HG02623 (cell line): ENCODE data around the gene CCDC138.

ENCODE experiments used
- ATAC-seq: cut with Tn5 transposase; IDR thresholded peaks from one replicate; pipeline ENCODE4 v1.9.1; 2021; ENCODE audit warnings: moderate library complexity; ENCODE audit not compliant: unreplicated experiment

The CCDC138 gene

DNA sequence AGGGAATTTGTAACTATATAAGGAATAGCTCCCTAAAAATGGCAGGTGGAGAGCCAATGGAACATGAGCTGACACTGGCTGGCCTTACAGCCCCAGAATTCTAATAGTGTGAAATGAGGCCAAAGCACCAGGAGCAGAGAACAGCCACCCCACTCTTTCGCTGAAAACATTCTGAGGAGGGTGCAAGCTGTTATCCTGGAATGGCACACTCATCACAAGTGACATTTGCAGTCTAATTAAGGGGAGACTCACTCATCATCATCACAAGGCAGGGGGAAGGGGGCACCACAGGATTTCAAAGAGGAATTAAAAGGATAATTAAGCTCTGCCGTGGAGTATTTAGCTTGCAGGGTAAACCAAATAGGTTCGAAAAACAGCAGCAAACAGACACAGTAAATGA is 108.2 kb downstream of the CCDC138 start:
- no peak for ATAC-seq

DNA sequence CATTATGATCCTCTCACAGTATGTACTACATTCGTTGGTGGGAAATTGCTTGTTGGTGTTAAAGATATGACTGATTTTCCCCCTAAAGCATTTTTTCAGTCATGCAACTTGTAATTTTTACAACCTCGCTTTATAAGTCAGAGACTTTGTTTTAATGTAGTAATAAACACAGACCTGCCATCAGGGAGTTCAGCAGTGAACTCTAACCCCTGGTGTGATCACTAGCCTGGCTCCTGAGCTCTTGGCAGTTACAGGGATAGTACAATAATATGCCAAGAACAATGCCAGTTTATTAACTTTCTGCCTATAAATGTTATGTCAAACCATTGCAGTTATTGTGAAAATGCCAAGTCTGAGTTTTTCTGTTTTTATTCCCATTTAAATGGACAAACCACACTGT is 108.6 kb downstream of the CCDC138 start:
- no peak for ATAC-seq

DNA sequence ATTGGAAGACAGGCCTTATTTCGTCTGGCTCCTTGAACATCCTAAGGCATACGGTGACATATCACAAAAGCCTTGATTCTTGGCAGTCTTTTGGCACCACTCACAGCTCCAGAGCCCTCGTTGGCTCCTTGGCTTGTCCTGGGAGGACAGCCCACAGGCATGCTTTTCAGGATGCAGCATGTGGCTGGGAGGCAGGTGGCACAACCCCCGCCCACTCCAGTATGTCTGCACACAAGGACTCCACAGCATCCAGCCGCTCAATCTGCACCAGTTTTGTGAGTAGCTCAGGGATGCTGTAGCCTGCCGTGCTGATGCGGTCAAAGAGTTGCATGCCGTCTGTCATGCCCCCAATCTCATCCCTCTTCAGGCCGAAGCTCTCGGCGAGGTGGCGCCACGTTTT is 110.2 kb downstream of the CCDC138 start:
- ATAC-seq, result no peak

DNA sequence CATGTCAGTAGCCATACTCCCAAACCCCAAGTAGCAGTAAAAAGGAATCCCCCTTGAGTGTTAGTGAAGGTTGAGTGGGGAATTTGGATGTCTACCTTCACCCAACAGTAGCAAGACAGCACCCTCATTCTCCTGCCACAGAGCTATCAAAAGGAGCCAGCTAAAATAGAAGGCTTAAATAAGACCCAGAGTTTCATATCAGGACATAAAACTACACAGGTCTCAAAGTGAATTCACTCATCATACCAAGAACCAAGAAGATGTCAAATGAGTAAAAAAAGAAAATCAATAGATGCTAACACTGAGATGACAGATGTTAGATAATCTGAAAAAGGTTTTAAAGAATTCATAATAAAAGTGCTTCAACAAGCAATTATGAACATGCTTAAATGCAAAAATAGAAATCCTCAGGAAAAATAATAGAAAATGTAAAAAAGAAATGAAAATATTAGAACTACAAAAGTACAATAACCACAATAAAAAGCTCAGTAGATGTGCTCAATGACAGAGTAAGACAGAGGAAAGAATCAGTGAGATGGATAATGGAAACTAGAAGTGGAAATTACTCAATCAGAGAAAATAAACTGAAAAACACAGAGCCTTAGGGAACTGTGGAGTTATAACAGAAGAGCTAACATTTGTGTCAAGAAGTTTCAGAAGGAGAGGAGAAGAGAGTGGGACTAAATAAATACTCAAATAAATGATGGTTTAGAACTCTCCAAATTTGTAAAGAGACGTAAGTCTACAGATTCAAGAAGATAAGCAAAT is 111.9 kb downstream of the CCDC138 start:
- no peak for ATAC-seq

DNA sequence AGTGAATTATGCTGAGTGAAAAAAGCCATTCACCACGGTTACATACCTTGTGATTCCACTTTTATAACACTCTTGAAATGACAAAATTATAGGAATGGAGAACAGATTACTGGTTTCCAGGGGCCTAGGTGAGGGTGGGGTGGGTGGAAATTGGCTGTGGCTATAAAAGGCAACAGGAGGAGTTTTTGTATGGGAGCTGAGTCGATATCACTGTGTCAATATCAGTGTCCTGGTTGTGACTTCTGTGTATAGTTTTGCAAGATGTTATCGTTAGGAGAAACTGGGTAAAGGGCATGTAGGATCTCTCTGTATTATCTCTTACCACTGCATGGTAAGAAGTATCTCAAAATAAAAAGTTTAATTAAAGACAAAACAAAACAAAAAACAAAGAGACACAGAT is 118.1 kb downstream of the CCDC138 start:
- no peak for ATAC-seq

DNA sequence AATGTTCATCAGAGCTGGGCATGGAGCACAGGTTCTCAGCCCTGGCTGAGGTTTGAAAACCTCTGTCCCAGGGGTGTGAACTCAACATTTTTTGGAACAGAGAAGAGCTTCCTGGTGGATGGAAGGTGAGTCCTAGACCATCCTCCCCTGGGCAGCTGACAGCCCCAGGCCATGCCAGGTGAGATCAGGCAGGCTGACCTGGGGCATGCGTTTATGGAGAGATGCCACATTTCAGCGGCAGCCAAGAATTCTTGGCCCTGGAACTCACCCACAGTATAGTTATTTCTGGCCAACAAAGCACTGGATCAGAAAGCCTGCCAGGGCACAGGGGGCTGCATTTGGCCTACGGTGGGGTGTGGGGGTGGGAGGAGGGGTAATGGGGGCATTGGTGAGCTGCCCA is 118.6 kb downstream of the CCDC138 start:
- no peak for ATAC-seq

DNA sequence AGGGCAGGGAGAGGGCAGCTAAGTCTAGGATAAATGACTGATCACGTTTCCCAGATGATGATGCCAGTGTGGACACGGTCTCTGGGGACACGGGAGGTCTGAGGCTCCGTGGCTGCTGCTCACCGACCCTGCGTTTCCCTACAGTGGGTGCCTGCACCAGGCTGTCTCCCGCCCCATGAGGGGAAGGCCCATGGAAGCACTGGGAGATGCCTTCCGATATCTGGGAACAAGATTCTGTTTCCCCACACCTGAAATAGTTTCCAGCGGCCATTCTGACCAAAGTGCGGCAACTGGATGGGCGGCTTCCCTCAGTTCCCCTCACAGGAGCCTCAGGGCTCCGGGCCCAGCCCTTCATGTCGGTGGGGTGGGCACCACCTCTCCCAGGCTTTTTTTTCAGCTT is 119.3 kb downstream of the CCDC138 start:
- ATAC-seq, result no peak

DNA sequence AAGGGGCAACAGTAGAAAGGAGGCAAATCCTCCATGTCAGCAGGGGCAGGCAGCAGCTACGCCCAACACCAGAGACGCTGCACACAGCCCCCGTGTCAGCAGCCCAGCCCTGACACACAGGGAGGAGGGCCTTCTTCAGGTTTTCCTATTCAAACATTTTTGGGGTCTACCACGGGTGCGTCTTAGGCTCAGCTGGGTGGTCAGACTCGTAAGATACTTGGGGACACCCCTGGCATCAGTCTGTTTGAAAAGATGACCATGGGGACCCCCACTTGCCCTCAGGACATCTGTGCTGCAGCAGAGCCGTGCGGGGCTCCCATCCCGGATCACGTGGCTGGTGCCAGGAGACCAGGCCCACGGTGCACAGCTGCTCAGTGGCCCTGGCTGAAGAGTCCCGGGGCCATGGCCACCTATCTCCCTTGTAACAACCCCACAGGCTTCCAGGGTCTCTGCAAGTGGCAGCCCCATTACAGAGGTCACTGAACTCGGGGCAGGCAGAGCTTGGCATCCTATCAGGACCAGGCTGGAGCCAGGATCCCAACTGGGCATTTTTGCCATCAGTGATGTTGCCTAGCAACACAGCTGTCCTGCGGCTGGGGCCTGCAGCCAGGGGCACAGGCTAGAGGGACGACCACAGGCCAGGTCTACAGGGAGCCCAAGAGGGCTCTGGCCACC is 120.0 kb downstream of the CCDC138 start:
- no peak for ATAC-seq

DNA sequence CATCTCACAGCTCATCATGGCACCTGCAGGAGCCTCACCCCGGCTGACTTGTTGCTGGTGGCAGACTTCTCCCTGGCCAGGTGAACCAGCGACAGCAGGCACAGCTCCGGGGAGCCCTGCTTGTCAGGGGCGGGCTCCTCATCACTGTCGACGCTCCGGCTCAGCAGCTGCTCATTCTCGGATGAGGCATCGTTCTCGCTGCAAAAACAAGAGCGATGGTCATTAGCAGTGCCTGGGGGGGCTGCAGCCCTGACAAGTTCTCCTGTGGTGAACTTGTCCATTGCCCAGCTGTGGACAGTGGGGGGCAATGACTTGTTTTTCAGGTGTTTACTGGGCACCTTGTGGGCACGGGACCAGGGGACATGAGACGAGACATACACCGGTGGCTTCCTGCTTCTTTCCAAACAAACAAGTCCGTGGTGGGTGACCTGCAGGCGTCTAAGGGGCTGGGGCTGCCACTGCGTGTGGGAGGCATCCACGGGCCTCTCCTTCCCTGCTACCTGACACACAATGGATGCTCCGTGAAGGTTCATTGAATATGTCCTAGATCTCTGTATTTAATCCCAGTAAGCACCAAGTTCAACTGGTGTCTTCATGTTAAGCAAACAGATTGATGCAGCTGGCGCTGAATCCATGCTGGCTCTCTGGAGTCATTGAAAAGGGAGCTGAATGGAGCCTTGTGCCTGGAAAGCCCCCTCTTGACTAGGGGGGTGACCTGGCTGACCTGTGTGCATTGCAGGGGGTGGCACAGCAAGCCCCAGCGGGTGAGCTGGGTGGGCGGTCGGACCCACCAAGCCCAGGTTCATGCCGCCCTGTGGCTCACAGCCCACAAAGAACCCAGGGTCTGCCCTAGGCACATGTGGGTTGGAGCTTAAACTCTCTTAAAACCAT is 121.5 kb downstream of the CCDC138 start:
- no peak for ATAC-seq

DNA sequence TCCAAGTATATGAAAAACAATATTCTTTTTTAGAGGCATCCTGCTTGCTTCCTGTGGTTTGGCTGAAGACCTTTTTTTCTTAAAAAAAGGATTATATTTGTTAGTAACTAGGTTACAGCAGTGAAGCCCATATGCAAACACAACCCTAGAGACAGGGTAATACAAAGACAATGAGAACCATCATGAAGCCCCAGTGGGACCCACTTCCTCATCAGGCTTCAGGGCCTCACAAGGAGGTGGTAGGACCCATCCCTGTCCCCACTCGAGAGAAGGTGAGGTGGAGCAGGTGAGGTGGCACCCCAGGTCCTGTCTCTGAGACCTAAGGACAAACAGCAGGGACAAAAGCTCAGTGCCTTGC is 122.1 kb downstream of the CCDC138 start:
- ATAC-seq, result no peak

DNA sequence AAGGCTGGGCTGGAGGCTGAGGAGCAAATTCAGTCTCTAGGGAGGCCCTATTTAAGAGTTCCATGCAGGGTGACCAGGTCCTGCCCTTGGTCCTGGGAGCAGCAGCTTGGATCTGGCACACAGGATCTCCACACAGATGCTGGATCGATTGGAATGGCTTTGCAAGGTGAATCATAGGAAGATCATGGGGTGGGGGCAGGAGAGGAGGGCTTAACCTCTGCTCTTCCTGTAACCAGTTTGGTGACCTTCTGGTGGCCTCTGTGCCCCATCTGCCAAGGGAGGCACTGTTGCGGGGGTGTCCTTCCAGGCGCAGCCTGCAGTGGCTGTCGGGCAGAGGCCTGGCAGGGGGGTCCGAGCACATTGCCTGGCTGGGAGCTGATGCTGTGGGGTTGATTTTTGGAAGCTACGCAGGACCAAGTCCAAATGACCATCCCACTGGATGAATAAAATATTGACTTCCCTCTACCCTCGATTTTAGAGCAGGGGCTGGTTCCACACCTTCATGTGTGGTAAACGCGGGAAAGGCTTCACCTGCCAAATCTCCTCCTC is 122.8 kb downstream of the CCDC138 start:
- ATAC-seq, result no peak

DNA sequence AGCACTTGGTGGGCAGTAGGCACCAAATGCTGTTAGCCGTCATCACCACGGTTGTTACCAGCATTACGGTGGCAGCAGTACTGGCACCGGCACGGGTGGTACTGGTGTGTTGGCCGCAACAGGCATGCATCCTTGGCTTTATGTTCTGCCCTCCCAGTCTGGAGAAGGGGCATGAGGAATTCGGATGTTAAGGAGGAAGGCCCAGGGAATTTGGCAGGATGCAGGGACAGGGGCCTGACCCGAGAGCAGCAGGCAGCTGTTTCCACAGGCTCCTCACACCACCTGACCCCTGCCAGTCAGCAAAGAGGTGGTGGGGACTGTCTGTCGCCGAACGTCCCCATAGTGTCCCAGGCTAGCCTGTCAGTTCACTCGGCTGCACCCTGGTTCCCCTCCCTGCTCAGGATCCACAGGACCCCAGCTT is 123.5 kb downstream of the CCDC138 start:
- ATAC-seq, result no peak

DNA sequence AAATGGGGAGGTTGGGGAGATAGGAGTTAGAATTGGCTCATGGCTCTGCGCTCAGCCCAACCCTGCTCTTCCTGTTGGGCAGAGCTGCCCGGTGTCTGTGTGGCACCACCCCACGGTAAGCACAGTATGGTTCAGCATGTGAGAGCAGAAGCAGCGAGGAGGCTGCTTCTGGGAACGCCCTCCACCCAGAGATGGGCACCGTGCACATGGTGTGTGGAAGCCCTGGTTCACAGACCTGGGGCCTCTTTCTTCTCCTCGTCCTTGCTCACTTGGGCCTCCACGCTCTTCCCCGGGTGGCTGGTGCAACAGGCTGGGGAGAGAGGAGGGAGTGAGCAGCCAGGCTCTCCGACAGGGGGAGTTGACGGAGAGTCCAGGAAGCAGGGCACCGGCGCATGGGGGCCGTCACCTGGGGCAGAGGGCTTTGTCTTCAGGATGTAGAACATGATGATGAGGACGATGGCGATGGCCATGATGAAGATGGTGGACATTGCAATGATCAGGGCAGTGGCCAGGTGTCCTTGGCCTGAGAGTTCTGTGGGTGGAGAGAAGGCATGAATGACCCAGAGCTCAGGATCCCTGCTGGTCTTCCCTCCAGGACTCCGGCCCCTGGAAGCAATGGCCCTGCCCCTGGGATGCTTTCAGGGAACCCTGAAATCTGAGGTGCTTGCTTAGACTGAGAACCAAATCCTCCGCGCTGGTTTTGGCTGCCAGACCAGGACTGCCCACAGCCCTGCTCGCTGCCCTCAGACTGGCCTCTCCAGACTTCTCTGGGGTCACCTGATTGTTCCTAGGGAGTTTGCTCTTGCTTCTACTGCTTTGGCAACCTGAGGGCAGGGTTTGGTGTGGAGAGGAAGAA is 124.2 kb downstream of the CCDC138 start:
- ATAC-seq, result no peak

DNA sequence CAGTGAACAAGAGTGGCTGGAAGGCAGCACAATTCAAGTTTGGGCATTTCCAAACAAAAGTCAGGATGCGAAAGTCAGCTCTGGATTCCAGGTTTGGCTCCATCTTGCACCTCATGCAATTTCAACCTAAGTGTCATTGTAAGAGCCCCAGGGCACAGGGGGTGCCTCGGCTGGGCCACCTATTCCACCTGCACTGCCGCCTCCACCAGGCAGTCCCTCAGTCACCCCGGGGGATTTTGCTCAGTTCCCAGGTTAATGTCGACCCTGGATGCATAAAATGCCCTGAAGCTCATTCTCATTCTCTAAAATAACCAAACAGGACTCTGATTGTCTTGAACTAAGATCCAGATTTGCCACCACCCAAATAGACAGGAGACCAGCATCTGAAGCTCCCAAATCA is 124.8 kb downstream of the CCDC138 start:
- no peak for ATAC-seq

DNA sequence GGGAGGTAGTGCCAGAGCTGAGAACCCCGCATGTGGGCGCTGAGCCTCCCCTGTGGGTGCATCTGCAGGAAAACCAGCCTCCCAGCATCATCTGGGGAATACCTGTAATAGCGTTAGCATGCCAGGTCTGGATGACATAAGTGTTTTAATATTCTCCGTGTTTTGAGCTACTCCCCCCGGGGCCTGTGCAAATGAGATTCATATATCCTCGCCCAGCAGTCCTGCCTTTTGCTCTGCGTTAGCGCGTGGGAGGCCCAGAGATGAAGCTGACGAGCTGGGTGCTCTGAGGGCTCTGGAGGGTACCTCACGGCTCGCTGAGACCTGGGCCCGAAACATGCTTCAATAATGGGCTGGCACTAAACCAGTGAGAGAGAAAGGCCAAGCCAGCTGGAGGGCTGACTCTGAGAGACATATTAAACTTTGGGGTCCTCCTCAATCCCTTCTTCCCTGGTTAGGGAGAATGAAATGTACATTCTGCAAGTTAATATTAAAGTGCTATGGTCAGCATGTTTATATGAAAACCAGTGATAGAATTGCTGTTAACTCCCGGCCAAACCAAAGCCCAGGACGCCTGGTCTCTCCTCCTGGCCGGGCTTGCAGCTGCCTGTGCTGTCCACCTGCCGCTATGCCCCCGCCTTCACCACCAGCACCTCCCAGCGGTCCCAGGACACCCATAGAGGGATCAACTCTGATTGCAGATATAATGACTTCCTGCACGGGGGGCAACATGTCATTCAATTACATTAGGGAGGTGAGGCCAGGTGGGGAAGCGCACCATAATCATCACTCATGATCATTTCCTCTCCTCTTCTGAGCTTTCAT is 125.4 kb downstream of the CCDC138 start:
- no peak for ATAC-seq

DNA sequence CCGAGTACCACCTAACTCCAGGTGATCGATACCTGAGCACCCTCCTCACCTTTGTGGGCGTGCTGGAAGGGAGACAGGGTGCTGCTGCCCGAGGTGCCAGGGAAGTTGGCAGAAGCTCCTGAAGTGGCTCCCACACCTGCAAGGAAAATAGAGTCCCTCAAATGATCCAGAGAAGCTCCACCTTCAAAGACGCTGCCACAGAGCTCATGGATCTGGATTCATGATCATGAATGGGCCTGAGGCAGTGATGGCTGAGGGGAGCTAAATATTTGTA is 126.0 kb downstream of the CCDC138 start:
- ATAC-seq, result no peak

DNA sequence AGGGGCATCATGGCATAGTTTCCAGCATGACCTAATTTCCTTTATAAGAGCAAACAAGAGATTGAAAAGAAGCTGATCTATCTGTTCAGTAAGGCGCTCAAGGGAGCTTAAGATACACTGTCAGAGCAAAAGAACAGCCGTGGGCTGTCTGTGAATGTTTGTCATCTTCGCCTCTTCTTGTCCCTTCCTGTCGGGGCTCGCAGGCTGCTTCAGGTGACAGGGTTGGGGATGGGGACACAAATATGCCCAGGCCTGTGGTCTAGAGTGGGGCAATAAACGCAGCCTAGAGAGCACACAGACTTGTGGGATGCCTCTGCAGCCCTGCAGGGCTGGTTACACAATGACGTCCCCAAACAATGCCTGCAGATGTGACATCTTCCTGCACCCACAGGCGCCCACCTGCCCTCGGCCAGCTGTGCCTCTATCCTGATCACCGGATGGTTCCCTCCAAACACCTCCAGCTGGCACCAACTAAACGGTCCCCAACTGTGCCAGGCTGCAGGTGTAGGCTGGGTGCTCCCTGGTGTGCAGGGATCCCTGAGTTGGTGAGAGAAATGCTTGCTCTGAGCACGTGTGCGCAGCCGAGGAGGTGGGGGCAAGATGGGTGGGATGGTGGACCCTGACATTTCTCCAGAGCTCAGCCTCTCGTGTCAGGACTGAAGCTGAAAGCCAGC is 129.7 kb downstream of the CCDC138 start:
- ATAC-seq, result no peak

DNA sequence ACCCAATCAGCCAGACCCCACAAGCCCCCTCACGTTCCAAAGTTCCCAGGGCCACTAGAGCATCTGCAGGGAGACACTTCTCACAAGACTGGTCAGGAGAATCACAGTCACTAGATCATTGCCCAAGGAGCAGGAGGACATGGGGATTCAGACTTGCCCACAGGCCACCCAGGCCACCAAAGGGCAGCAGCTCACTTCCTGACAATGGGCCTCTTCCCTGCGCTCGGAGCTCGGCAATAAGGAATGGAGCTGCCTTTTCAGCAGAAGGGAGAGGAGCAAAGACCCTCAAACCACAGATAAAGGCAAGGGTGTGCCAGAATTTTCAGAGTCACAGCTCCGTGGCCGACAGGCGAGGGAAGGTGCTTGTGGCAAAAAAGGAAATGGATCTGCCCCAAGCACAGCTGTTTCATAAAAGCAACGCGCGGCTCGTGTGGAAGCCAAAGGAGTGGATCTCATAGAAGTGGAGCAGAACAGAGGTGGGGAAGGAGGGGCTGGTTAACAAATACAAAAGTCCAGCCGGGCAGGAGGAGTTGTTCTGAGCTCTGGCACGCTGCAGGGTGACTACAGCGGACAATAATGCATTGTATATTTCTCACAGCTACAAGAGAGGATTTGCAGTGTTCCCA is 130.3 kb downstream of the CCDC138 start:
- no peak for ATAC-seq

DNA sequence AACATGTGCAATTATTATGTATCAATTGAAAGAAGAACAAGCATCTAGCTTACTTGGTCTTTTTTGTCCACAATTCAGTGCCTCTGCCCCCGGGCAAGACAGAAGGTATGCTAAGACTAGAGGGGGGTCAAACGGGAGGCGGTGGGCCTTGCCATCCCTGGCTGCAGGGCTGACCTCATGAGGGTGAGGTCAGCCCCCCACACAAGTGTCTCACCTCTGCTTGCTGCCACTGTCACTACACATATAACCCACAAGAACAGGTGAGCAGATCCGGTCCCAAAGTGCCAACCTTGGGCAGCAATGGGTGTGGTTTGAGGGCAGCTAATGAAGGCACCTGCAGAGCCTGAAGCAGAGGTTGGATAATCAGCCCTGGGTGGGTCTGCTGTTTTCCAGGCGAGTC is 131.0 kb downstream of the CCDC138 start:
- ATAC-seq, result no peak
